ENCODE results near the gene IL1RAPL2.

Gene IL1RAPL2

DNA sequence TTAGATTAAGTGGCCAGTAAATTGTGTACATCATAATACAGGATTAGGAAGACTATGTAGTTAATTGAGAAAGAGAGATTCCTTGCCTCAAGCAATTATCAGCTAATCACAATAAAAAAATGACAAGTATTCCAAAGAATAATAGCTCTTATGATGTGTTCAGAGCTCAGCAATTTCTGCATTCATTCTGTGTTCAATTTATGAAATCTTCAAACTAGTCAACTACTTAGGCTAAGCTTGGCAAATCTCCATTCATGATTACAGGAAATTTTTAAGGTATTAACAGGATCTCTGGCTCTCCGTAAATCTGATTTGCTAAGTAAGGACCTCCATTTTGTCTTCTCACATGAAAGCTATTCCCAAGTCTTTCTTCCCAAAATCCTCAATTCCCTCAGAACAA lies 911.4 kb downstream of the IL1RAPL2 start:
- FAIRE-seq, result no peak

DNA sequence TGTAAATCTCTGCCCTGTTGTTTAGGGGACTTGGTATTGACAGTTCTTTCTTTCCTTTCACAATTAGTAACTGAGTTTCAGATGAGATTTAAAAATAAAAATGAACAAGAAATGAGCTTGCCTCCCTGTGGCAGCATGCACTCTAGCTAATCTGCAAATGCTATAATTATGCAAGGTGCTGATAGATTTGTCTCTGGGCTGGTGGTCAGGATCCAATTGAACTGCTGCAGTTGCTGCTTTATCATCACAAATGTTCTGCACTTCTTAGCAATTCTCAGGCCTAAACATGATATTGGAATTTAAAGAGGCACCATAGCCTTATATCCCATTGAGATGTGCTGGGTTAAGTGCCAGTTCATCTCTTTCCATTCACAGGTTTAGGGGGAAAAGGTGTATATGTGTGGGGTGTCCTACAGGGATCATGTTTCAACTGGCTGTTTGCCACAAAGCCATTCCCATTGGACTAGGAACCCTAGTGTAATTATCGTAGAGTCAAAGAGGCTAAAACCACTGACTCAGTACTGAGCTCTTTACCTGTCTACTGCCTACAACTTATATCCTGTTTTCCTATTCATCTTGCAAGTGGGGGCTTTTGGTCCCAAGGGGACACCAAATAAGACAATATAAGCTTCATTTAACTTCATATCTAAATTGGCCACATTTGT lies 914.8 kb downstream of the IL1RAPL2 start:
- no peak for FAIRE-seq

DNA sequence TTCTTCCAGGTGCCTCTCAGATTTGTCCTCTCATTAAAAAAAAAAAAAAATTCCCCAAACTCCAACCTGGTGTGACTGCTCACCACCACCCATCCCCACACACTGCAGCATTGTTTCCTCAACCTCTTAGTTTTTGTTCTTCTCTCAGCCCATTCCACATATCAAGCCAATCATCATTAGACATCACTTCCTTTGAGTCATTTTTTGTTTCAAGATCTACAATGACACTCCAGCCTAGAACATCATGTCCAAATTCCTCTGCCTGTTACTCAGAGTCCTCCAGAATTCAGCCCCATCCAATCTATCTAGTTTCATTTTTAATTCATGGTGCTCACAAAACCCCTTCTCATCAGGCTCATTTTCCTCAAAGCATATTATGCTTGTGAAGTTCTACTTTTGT lies 917.0 kb downstream of the IL1RAPL2 start:
- no peak for FAIRE-seq

DNA sequence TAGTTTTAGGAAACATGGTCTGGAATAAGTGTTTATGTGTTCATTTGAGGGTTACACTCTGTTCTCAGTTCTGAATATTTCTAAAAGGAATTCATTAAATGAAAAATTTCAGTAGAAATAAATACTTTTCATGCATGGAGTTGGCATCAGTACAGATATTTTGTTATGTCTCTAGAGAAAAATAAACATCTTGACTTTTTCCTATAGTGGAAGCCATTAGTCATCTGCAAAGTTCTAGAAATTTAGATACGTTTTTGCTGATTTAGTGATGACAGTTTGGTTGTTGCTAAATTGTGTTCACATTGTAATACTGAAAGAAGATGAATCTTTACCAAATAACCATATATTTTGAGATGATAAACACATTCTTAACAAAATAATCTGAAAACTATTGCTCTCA lies 922.7 kb downstream of the IL1RAPL2 start:
- no peak for FAIRE-seq

DNA sequence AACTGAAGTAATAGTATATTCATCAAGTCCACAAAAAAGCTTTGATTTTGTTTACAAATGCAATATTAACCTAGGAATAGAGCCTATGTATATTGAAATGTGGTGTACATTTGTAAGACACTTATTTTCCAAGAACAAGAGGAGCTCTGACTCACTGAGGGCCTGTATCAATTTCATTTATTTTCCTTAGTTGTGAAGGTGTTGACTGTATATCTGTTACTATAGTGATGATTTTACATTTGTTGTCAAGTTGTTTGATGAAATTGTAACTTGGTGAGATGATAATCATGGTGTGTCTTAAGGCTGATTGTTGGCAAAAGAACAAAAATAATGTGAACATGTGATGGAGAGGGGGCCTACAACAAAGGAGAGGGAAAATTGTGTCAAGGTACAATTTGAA lies 929.4 kb downstream of the IL1RAPL2 start:
- no peak for FAIRE-seq

DNA sequence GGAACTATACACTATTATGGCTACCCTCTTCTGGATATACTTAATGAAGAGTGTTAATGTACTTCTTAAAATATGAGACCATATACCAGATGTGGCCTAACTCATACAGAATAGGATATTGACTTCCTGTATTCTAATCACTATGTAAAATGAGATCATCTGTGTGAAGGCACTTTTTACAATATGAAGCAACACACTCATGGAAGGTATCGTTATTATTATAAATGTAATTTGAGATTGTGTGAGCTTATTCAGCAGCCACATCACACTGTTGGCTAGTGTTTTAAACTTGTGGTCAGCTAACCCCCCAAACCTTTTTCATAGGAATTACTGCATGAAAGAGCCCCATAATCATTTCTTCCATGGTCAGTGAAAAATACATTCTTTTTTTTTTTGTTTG lies 936.3 kb downstream of the IL1RAPL2 start:
- no peak for FAIRE-seq

DNA sequence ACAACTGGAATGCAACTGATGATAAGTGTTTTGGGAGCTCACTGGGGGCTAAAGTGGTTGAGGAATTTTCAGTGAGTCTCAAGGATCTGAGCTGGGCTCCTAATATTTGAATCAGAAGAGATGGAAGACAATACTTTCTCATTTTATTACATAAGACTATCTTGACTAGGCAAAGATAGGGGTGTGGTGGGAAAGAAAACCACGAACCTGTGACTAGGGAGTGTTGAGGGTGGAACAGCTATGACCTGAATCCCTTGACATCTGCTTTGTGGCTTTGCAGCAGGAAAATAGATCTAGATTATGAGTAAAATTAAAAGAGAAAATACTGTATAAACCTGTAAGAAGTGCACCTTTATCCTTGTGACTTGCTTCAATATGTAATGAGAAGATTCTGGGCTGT lies 949.6 kb downstream of the IL1RAPL2 start:
- FAIRE-seq, result no peak

DNA sequence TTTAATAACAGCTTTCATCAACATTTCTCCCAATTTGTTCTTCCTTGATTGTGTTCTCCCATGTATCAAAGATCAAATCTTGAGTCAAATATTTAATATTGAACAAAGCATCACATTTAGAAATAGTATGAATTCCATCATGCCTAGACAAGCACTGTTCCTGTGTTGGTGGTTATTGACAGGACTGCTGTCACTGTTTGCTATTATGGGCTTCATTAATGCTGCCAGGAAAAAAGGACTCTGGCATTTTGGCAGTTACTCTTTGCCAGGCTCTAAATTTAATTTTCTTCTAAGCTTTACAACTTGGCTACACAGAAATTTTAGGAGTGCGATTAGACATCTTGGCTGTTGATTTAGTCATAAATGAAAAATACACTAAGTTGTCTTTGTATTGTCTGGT lies 960.4 kb downstream of the IL1RAPL2 start:
- FAIRE-seq, result no peak

DNA sequence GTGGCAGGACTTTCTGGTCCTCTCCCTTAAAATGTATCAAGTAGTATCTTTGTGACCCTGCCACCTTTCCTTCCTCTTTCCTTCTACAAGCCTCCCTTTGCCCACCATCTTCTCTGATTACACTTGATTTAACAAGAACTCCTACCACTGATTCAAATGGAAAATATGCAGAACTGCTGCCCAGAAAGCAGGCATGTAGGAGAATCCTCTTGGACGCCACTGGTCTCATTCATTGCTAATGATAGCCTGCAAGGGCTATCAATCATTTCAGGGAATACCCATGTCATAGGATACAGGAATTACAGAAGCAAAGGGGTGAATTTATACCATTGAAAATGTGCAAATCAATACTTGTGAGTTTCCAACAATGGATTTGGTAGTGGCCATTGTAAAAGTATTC lies 961.8 kb downstream of the IL1RAPL2 start:
- FAIRE-seq, result no peak

DNA sequence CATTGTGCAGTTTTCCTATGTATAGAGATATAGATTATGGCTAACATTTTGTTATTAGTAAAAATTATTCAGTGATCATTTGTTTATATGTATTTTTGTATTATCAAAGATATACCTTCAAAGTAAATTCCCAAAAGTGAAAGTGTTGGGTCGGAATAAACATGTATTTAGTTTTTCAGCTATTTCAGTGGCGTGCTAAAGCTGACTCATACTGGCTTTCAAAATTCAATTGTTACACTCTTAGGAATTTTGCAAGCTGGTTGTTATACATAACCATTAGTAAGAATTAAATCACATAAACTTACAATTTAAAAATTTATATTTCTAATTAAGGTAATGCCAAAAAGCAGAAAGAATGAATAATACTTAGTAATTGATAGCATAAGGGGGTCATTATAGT lies 968.0 kb downstream of the IL1RAPL2 start:
- FAIRE-seq, result no peak

DNA sequence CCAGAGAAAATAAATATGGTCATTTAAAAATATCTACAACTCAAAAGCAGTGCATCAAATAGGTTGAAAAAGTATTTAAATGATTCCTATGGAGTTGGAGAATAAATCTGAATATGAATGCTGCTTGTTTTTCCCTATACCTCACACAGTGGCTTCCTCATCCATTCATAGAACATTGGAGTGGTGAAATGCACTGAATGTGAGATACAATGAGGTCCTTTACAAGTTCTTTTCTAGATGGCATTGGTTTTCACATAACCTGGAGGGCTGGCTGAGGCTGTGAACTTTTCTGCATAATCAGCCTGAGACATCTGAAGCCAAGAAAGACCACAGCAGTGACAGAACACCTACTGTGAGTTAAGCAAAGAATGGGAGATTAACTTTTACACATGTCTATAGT lies 977.3 kb downstream of the IL1RAPL2 start:
- no peak for FAIRE-seq

DNA sequence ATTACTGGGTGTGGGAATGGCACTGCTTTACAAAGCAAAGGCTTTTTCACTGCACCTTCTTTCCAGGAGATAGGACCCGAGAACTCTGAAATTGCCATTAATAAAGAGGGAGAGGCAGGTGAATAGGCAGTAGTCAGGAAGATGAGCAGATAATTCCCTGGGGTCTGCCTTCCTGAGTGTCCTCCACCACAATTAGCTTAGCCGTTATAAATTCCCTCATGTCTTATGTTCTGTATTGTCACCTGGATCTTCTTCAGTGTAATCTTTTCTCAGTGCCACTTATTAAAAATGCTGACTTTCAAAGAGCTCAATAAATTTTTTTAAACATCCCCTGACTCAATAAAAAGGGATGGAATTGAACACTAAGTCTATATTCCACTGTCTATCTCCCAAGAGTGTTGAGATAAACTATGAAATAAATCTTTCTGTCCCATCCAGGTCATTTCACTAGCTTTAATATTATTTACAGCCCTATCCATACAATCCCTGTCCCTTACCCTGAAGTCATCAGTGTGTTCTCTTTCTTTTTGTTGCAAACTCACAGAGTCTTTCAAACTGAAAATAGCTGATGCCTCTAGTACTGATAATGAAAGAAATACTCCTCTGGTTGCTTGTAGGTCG lies 984.2 kb downstream of the IL1RAPL2 start:
- no peak for FAIRE-seq

DNA sequence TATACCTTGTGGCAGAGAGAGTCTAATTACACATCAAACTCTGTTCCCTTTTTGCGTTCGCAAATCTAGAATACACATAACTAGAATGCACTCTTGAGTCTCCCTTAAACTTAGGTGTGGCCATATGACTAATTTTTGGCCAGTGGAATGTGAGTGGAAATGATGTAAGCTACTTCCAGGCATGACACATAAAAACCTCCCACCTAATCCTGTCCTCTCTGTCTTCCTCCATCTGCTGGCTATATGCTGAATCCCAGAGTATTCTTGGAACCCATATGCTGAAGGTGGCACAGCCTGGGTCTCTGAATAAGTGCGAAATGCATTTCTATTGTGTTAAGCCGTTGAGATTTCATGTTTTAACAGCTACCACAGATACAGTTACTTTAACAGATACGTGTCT lies 986.4 kb downstream of the IL1RAPL2 start:
- no peak for FAIRE-seq

DNA sequence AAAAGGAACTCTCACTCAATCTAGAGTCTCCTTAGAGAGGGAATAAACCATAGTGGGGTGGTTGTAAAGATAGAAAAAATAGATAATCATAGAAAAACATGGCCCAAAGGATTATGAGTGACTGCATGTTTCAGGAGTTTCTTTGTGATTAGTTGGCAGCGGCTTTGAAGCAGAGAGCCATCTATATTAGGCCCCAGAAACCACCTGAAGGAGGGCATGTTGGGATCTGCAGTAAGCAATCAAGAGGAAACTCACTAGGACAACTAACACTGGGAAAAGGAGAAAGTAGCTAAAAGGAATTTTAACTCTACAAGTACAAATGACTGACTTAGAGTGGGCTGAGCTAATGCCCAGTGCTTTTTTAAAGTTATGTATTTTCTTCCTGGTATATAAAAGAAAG lies 987.1 kb downstream of the IL1RAPL2 start:
- FAIRE-seq, result no peak

DNA sequence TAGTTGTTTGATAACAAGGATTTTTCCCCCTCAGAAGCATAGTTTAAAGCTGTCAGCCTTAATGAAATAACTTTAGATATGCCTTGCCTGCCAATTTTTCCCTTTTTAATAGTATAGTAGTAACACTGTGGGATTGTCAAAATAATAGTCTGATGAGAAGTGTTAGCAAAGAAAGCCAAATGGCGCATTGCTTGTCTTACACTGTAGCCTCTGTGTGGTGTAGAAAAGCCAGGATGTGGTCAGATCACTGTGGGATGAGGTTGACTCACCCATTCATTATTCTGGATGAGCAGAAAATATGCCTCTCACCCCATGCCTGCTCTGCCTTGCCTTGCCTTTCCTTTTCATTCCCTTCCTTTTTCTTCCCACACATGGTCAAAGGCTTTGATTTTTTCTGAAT lies 998.5 kb downstream of the IL1RAPL2 start:
- no peak for FAIRE-seq

DNA sequence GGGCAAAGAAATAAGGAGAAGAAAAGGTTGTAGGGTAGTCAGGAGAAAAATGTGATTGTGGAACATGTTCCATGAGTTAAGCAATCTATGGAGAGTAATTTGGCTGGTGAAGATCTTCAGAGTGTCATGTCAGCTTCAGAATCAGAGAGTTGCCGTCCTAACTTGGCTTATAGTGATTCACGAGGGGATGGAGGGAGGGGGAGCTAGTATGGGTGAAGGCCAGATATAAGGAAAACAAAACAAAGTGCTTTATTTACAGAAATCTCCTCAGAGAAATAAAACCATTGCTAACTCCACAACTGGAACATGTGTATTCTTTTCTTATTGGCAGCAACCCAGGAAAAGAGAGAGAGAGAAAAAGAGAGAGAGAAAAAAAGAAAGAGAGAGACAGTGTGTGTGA lies 999.9 kb downstream of the IL1RAPL2 start:
- no peak for FAIRE-seq

DNA sequence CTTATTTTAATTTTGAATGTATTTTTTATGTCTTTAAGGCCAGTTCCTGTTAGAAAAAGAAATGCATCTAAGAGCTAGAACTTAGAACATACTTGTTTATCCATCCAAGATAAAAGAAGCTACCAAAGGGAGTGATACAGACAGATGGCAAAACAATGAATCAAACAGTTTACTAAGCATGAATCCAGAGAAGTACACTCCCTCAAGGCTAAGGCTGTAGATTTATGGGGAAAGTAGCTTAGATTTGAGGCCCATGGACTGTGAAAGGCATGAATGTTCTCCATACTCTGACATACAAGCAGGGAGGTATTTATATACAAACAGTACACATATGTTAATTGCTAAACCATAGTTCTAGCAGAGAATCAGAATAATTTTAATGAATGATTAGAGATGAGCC lies 1001.1 kb downstream of the IL1RAPL2 start:
- no peak for FAIRE-seq

DNA sequence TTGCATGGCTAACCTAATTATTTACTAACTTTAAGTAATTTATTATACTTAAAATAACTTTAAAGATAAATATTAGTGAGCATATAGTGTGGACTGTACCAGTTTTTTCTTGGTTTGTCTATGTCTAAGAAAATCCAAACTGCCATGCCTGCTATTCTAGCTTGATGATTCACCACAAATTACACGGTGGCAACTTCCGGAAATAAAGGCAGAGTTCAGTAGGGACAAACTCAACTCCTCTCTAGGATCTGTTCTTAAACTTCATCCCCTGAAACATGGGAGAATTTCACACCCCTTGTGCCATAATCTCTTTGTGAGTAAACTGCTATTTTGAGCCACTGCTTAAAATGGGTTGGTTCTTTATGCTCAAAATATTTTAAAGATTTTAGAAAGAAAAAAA lies 1042.7 kb downstream of the IL1RAPL2 start:
- FAIRE-seq, result no peak

DNA sequence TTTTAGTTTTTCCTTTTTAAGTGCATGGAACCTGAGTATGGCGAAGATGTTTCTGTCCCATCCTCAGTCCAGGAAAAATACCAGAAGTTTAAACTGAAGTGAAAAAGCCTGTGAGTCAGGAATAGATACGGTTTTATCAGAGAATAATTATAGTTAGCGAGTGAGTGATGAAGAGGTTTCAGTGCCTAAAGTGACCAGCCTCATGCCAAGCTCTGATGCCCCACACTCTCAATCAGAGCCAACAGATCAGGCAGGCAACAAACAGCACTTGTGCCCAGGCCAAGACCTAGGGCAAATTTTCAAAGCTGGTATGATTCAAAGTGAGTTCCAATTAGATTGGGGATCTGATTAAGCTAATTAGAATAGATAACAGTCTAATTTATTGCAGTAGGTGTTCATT lies 1043.5 kb downstream of the IL1RAPL2 start:
- no peak for FAIRE-seq

DNA sequence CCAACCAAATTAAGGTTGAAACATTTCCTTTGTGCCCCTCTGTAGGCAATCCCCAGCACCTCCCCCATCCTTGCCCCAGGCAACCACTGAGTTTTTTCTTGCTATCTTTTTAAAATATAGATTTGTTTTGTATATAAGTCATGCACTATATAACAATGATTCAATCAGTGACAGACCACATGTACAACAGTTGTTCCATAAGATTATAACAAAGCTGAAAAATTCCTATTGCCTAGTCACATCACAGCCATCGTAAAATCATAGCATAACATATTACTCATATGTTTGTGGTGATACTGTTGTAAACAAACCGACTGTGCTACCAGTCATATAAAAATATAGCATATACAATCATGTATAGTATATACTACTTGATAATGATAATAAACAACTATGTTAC lies 1044.4 kb downstream of the IL1RAPL2 start:
- no peak for FAIRE-seq

DNA sequence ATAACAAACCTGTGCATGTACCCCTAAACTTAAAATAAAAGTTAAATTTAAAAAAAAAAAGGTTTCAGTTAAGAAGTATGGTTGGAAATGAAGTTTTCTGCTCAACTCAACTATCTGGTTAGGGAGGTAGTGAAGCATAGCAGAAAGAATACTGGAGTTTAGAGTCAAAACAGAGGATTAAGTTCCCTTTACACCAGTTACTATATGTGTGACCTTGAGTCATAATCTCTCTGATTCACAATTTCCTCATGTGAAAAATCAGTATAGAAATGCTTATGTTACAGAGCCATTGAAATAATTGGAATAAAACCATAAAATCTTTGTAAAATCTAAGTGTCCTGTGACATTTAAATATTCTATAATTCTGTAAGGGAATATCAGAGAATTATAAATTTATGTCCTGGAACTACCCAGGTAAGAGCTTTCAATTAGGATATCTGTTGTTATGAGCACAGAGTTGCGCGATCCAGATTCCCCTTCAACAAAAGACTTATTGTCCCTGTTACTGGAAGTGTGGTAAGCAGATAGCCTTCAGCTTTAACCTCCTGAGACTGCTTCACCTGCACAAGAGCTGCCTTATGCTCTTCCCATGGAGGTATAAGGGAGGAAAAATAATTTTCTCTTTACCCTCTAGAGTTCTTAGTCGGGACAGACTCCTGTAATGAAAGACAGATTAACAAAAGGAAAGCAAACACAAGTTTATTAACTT lies 1052.5 kb downstream of the IL1RAPL2 start:
- no peak for FAIRE-seq

DNA sequence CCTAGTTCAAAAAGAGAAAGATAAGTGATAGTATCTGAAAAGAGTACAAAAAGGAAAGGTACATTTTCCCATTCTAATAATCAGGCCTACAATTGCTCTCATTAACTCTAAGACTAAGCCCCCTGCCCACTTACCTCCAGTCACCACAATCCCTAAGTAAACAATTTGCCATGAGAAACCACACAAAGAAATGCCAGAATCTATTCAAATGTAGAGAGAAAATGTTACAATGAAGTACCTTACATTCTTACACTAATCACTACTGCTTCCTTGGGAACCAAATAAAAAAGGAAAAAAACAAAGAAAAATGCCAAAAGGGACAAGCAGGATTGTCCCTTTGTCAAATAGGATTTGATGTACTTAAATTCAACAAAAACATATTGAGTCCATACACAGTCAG lies 1068.2 kb downstream of the IL1RAPL2 start:
- FAIRE-seq, result no peak

DNA sequence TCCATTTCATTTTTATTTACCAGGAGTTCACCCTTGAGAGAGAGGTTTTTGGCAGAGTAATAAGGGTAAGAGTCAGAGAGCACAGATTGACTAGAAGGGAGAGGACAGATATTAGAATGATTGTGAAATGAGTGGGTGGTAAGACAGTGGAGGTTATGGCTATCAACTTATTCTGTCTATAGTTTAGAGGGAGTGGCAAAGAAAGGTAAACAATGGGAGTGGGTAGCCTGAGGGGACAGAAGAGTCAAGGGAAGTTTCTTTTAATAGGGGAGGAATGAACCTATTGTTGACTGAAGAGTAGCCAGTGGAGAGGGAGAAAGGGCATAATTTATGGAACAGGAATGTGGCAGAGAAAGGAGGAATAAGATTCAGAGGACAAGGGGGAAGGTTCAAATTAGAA lies 1069.8 kb downstream of the IL1RAPL2 start:
- FAIRE-seq, result no peak

DNA sequence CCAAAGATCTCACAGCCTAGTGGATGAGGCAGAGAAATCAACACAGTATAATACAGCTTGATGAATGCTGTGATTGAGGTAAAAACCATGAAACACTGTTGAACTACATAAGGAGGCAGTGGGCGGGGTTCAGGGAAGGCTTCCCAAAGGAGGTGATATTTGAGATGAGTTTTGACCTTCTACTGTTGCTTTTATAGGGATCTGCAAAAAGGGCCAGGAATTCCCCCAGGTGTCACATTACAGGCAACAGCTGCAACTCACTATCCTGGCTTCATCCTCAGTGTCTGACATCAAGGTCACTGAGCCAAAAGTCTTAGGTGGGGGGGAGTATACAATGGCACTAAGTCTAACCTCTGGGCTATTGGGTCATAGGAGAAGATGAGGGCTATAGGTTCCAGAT lies 1070.7 kb downstream of the IL1RAPL2 start:
- no peak for FAIRE-seq

Data from endometrium (tissue), 2 donors.